ENCODE results near the gene TRMT61A. TPM values are rescaled to one million over a fixed set of nuclear protein-coding genes. Genes with fewer than 3 reads are reported as not detected.

TRMT61A gene
- total and polyA plus RNA-seq, 2 of the 13 experiments (the other 11 are each of a cell fraction or from before 2014, with no cell fraction given) = 6.5 to 13.6 TPM

DNA sequence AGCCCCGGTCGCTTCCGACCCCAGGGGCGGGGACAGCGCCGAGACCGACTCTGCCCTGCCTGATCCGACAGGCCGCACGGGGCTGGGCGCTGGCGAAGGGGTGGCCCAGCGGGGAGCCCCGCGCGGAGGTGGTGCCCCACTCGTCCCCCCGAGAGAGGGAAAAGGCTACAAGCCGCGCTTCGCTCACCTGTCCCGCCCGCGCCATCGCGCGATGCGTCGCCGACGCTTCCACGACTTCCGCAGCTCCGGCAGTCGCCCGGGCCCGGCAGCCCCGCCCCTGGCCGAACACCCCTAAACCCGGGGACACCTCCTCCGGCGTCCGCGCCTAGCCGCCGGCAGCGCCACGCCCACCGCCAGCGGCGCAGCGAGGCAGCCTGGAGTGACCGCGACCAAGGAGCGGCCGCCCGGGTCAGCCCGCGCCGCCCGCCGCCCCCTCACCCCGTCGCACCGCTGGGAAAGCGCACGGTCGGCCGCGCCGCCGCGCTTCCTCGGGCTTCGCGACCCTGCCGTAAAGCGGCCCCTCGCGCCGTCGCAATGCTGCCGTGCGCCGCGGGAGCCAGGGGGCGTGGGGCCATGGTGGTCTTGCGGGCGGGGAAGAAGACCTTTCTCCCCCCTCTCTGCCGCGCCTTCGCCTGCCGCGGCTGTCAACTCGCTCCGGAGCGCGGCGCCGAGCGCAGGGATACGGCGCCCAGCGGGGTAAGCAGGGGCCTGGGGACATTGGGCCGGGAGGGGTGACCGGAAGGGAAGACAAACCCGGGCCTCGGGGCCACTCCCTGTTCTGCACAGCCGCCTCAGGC lies 33.6 kb downstream of the TRMT61A start, which contains the start of the genes BAG5 and COA8 (continued):
- TF ChIP-seq, protein P1, sequence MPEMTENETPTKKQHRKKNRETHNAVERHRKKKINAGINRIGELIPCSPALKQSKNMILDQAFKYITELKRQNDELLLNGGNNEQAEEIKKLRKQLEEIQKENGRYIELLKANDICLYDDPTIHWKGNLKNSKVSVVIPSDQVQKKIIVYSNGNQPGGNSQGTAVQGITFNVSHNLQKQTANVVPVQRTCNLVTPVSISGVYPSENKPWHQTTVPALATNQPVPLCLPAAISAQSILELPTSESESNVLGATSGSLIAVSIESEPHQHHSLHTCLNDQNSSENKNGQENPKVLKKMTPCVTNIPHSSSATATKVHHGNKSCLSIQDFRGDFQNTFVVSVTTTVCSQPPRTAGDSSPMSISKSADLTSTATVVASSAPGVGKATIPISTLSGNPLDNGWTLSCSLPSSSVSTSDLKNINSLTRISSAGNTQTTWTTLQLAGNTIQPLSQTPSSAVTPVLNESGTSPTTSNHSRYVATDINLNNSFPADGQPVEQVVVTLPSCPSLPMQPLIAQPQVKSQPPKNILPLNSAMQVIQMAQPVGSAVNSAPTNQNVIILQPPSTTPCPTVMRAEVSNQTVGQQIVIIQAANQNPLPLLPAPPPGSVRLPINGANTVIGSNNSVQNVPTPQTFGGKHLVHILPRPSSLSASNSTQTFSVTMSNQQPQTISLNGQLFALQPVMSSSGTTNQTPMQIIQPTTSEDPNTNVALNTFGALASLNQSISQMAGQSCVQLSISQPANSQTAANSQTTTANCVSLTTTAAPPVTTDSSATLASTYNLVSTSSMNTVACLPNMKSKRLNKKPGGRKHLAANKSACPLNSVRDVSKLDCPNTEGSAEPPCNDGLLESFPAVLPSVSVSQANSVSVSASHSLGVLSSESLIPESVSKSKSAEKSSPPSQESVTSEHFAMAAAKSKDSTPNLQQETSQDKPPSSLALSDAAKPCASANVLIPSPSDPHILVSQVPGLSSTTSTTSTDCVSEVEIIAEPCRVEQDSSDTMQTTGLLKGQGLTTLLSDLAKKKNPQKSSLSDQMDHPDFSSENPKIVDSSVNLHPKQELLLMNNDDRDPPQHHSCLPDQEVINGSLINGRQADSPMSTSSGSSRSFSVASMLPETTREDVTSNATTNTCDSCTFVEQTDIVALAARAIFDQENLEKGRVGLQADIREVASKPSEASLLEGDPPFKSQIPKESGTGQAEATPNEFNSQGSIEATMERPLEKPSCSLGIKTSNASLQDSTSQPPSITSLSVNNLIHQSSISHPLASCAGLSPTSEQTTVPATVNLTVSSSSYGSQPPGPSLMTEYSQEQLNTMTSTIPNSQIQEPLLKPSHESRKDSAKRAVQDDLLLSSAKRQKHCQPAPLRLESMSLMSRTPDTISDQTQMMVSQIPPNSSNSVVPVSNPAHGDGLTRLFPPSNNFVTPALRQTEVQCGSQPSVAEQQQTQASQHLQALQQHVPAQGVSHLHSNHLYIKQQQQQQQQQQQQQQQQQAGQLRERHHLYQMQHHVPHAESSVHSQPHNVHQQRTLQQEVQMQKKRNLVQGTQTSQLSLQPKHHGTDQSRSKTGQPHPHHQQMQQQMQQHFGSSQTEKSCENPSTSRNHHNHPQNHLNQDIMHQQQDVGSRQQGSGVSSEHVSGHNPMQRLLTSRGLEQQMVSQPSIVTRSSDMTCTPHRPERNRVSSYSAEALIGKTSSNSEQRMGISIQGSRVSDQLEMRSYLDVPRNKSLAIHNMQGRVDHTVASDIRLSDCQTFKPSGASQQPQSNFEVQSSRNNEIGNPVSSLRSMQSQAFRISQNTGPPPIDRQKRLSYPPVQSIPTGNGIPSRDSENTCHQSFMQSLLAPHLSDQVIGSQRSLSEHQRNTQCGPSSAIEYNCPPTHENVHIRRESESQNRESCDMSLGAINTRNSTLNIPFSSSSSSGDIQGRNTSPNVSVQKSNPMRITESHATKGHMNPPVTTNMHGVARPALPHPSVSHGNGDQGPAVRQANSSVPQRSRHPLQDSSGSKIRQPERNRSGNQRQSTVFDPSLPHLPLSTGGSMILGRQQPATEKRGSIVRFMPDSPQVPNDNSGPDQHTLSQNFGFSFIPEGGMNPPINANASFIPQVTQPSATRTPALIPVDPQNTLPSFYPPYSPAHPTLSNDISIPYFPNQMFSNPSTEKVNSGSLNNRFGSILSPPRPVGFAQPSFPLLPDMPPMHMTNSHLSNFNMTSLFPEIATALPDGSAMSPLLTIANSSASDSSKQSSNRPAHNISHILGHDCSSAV (CRISPR knock-in tag; IDR thresholded peaks at IDR 0.05; ENCODE audit: borderline replicate concordance) = no peak
- TF ChIP-seq ZNF432 (CRISPR knock-in tag; IDR thresholded peaks at IDR 0.05; ENCODE audit: borderline replicate concordance) (no peak), ZNF83 (CRISPR knock-in tag; IDR thresholded peaks at IDR 0.05; ENCODE audit: borderline replicate concordance) (no peak), IRX3 (CRISPR knock-in tag; IDR thresholded peaks at IDR 0.05; ENCODE audit: borderline replicate concordance, low read depth) (peak; percentile 42; the same call in 1 of the 2 replicates), ZNF12 (CRISPR knock-in tag; IDR thresholded peaks at IDR 0.05) (no peak), ATF1 (CRISPR knock-in tag; IDR thresholded peaks at IDR 0.05) (no peak), RBFOX2 (IDR thresholded peaks at IDR 0.05; ENCODE audit: low read depth, low read length) (peak; percentile 83), ZNF205 (CRISPR knock-in tag; IDR thresholded peaks at IDR 0.05) (no peak), PRMT3 (CRISPR knock-in tag; IDR thresholded peaks at IDR 0.05; ENCODE audit: borderline replicate concordance, low read depth) (peak; percentile 67), ZNF143 (CRISPR knock-in tag; IDR thresholded peaks at IDR 0.05) (peak; percentile 35; the same call in 1 of the 2 replicates), ZNF607 (CRISPR knock-in tag; IDR thresholded peaks at IDR 0.05; ENCODE audit: borderline replicate concordance) (no peak), ZNF549 (CRISPR knock-in tag; IDR thresholded peaks at IDR 0.05) (no peak), HNRNPK (IDR thresholded peaks at IDR 0.05; ENCODE audit: low read depth, low read length, poor library complexity, severe bottlenecking) (peak; percentile 54), RARA (CRISPR knock-in tag; IDR thresholded peaks at IDR 0.05) (peak; percentile 39; the same call in 1 of the 2 replicates), POLR2G (IDR thresholded peaks at IDR 0.05; ENCODE audit: low read depth, low read length) (peak; percentile 80), IRF2 (CRISPR knock-in tag; IDR thresholded peaks at IDR 0.05) (0 out of 2 replicates have a peak, but pooled peaks have one; percentile 31), ZNF335 (CRISPR knock-in tag; IDR thresholded peaks at IDR 0.05) (no peak), ZMAT3 (CRISPR knock-in tag; conservative IDR thresholded peaks at IDR 0.05) (0 out of 2 replicates have a peak, but pooled peaks have one; percentile 42), TAF1 (CRISPR knock-in tag; IDR thresholded peaks at IDR 0.05) (peak; percentile 67), AKAP8 (CRISPR knock-in tag; IDR thresholded peaks at IDR 0.05) (no peak)
- TF ChIP-seq, protein P2, sequence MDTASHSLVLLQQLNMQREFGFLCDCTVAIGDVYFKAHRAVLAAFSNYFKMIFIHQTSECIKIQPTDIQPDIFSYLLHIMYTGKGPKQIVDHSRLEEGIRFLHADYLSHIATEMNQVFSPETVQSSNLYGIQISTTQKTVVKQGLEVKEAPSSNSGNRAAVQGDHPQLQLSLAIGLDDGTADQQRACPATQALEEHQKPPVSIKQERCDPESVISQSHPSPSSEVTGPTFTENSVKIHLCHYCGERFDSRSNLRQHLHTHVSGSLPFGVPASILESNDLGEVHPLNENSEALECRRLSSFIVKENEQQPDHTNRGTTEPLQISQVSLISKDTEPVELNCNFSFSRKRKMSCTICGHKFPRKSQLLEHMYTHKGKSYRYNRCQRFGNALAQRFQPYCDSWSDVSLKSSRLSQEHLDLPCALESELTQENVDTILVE (CRISPR knock-in tag; IDR thresholded peaks at IDR 0.05) = peak; percentile 42; the same call in 1 of the 2 replicates
